ENCODE data around the gene SBF1.

GRCh38 chr22:50435291-50436014 is 39.4 kb downstream of the SBF1 start:
- TF ChIP-seq CTCF (IDR thresholded peaks at IDR 0.05) = no peak
- no peak for TF ChIP-seq POLR2A (IDR thresholded peaks at IDR 0.05)
- no peak for TF ChIP-seq EP300 (IDR thresholded peaks at IDR 0.05)

All from ovary (tissue), 3 donors.